Right lobe of liver (tissue), 6 donors: ENCODE measurements around the gene RAB11FIP4. TPM values are rescaled to one million over a fixed set of nuclear protein-coding genes. Genes with fewer than 3 reads are reported as not detected.

ENCODE experiments used
- ATAC-seq, 4 donors: fragments of 200-7000 bp; cut with Tn5 transposase; one replicate each; pipeline ENCODE4 v1.9.1; 2020; ENCODE audit warnings: mild to moderate bottlenecking in 4 of 4, moderate library complexity in 4 of 4
- DNase-seq, 3 donors: peaks; one replicate each; pipeline ENCODE4 v3.0.0-alpha.2; 2020
- H3K27ac ChIP-seq, 3 donors: fragments of 200-600 bp; one replicate each; pipeline ENCODE4 v1.8.0; 2022
- H3K27me3 ChIP-seq, 2 donors: fragments of 200-600 bp; one replicate each; pipeline ENCODE4 v1.8.0; 2022
- H3K36me3 ChIP-seq, 4 donors: fragments of 200-600 bp; sonication (generic) in 1 of 4; one replicate each; pipeline versions ENCODE4 v1.5.1 to v1.8.0; 2017 to 2022; ENCODE audit warnings: control low read depth in 1 of 4
- H3K4me1 ChIP-seq, 4 donors: fragments of 200-600 bp; sonication (generic) in 1 of 4; one replicate each; pipeline versions ENCODE4 v1.5.1 to v1.8.0; 2017 to 2022; ENCODE audit warnings: control low read depth in 1 of 4
- H3K4me3 ChIP-seq, 3 donors: fragments of 200-600 bp; one replicate each; pipeline ENCODE4 v1.8.0; 2022
- H3K9me3 ChIP-seq, 4 donors: fragments of 200-600 bp; sonication (generic) in 1 of 4; one replicate each; pipeline versions ENCODE4 v1.5.1 to v1.8.0; 2017 to 2022; ENCODE audit warnings: control low read depth in 1 of 4
- POLR2A ChIP-seq: fragments of 450-650 bp; IDR thresholded peaks from one replicate; pipeline ENCODE4 v1.6.1; 2017; ENCODE audit warnings: antibody characterized with exemption, mild to moderate bottlenecking
- WGBS: methylation state at CpG from one replicate; pipeline ENCODE4 v1.1.6; 2018; ENCODE audit warnings: low coverage, low lambda C conversion rate; ENCODE audit not compliant: insufficient coverage; ENCODE audit errors: missing lambda C conversion rate; 5-methylcytosine and 5-hydroxymethylcytosine counted together
- intact Hi-C, 2 donors: fragments of 100-400 bp; cut with DNase I; formaldehyde crosslinking; loops; one replicate each; pipeline versions ENCODE4 v1.11.2 to v1.14.1; 2022
- total RNA-seq, 6 experiments: library from RNA; depleted of rRNA in 2 of 6; stranded (reverse); fragments of >200 nt in 2 of 6; fragmentation: NEBNext Ultra II Directional in 3 of 6; extraction: Animal tissue kit (Norgen Biotek cat#: 25700) in 3 of 6; gene quantifications; one replicate each; pipeline versions ENCODE4 v1.1.0 to v1.2.4, GENCODE V29; 2016 to 2023
- TF ChIP-seq, protein P1 (sequence below), 4 donors: fragments of 200-600 bp in 3 of 4; fragments of 450-650 bp in 1 of 4; IDR thresholded peaks; one replicate each; pipeline versions ENCODE4 v1.5.1 to v1.8.0; 2016 to 2022; ENCODE audit warnings: antibody characterized with exemption in 4 of 4, mild to moderate bottlenecking in 2 of 4
- donor health status: DM: no; HTN: yes; CAD: no.
- donor health status: DM: no; HTN: no; CAD: no.
- donor health status: DM: no; HTN: no; CAD: no.
- donor health status: DM: no; HTN: yes; CAD: no.
- donor health status: DM: no; HTN: yes; CAD: no.

The RAB11FIP4 gene
- total RNA-seq, 6 experiments from 2014 or later: 3.5 to 6.6 (median 4.6) TPM

DNA sequence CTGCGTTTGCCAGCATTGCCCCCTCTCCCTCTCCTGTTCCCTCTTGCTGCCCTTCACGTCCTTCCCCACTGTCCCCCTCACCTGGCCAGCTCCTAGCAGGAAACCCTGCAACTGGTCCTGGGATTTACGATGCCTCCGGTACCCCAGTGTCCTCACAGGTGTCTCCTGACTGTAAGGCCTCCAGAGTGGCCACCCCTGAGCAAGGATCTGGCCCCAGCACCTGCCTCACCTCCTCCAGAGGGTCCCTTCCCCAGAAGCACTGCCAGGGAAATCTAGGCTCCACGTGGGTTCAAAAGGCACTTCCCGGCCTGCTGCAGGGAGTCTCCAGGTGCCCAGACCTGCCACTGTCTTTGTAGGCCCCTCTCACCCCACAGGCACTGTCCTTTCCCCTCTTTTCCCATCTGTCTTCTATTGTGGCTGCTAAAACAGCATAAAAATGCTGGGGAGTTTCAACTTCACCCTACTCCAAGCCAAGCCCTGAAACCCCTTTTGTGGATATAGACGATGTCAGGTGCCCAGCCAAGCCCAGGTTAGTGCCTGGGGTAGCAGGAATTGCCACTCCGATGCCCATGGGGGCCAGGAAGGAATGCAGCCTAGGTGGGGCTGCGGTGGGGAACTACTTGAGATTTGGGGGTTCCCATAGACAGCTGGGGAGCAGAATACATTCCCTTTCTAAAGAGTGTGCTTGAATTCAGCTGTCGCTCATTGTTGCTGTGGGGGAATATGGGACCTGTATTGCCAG lies 25.7 kb downstream of the RAB11FIP4 start:
- DNase-seq (no peak), ATAC-seq (no peak)
- H3K27ac ChIP-seq: no peak overlapping the region
- H3K27me3 ChIP-seq: no peaks in the 10 kb centered on the region
- no peaks in the 10 kb centered on the region for H3K36me3 ChIP-seq
- H3K4me1 ChIP-seq: no peaks in the 10 kb centered on the region
- no peak for TF ChIP-seq POLR2A
- TF ChIP-seq, protein P1, sequence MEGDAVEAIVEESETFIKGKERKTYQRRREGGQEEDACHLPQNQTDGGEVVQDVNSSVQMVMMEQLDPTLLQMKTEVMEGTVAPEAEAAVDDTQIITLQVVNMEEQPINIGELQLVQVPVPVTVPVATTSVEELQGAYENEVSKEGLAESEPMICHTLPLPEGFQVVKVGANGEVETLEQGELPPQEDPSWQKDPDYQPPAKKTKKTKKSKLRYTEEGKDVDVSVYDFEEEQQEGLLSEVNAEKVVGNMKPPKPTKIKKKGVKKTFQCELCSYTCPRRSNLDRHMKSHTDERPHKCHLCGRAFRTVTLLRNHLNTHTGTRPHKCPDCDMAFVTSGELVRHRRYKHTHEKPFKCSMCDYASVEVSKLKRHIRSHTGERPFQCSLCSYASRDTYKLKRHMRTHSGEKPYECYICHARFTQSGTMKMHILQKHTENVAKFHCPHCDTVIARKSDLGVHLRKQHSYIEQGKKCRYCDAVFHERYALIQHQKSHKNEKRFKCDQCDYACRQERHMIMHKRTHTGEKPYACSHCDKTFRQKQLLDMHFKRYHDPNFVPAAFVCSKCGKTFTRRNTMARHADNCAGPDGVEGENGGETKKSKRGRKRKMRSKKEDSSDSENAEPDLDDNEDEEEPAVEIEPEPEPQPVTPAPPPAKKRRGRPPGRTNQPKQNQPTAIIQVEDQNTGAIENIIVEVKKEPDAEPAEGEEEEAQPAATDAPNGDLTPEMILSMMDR (IDR thresholded peaks at IDR 0.05): no peak
- H3K9me3 ChIP-seq: no peaks in the 10 kb centered on the region
- intact Hi-C loops: no loop called here
- no peak overlapping the region for H3K4me3 ChIP-seq
- WGBS: 75% methylated on average over 4 of the region's 10 CpGs

- TF ChIP-seq POLR2A: no peak
- TF ChIP-seq, protein P1 (IDR thresholded peaks at IDR 0.05): no peak
- DNase-seq: no peak
- ATAC-seq: no peak
- Histone ChIP-seq H3K4me1 (no peaks in the 10 kb centered on the region), H3K4me3 (no peak overlapping the region), H3K9me3 (no peaks in the 10 kb centered on the region), H3K36me3 (no peaks in the 10 kb centered on the region), H3K27me3 (no peaks in the 10 kb centered on the region), H3K27ac (no peak overlapping the region)
- 32% methylated on average over 6 of the region's 6 CpGs for WGBS
- intact Hi-C loops: no loop called here
These were observed 27.4 kb downstream of the RAB11FIP4 start for GRCh38 chr17:31418773-31419350.

- Histone ChIP-seq H3K4me1 (peaks cover 0 to 3% (median 0%) of the 10 kb centered on the region in 4 donors), H3K4me3 (no peak overlapping the region), H3K36me3 (no peaks in the 10 kb centered on the region), H3K9me3 (no peaks in the 10 kb centered on the region), H3K27ac (no peak overlapping the region), H3K27me3 (no peaks in the 10 kb centered on the region)
- ATAC-seq (no peak), DNase-seq (no peak)
- TF ChIP-seq, protein P1 (IDR thresholded peaks at IDR 0.05): no peak
- TF ChIP-seq POLR2A: no peak
- 52% methylated on average over 3 of the region's 3 CpGs for WGBS
- intact Hi-C loops: no loop called here
These were observed 31.0 kb downstream of the RAB11FIP4 start for GRCh38 chr17:31422443-31422842.

DNA sequence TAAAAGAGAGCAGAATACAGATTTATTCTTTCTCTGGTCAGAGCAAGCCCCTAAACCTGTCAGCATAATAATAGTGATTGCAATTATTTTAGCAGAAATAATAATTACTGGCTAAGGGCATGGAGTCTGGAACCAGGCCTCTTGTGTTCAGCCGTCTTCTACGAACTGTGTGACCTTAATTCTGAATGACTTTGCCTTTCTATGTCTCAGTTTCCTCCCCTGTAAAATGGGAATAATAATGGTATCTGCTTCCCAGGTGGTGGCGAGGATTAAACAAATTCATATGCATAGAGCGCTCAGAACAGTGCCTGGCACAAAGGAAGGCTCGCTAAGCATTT lies 33.4 kb downstream of the RAB11FIP4 start:
- Histone ChIP-seq H3K4me1 (peaks cover 0 to 3% (median 0%) of the 10 kb centered on the region in 4 donors), H3K4me3 (no peak overlapping the region), H3K27ac (no peak overlapping the region), H3K9me3 (no peaks in the 10 kb centered on the region), H3K36me3 (no peaks in the 10 kb centered on the region), H3K27me3 (no peaks in the 10 kb centered on the region)
- intact Hi-C loops: no loop called here
- TF ChIP-seq, protein P1 (IDR thresholded peaks at IDR 0.05): no peak
- no peak for TF ChIP-seq POLR2A
- 69% methylated on average over 5 of the region's 5 CpGs for WGBS
- ATAC-seq: no peak
- DNase-seq: no peak
